OCI-LY7 (cell line): ENCODE data around the gene C1orf21. TPM values are rescaled to one million over a fixed set of nuclear protein-coding genes. Genes with fewer than 3 reads are reported as not detected.

Source experiments
- BruUV-seq: library from RNA; stranded (reverse); fragments of 400-500 nt; replicated peaks from 2 replicates; lab custom pipeline; 2021; lab: Mats Ljungman, UMichigan
- CTCF ChIA-PET: fragments of 300-600 bp; sonication (Branson Sonifier 250); formaldehyde crosslinking; loops from one replicate; lab custom pipeline; 2022; ENCODE audit warnings: antibody characterized with exemption; ENCODE audit not compliant: unreplicated experiment; lab: Charles Lee
- POLR2A ChIA-PET: fragments of 300-600 bp; sonication (Branson Sonifier 250); formaldehyde crosslinking; loops from one replicate; lab custom pipeline; 2022; ENCODE audit warnings: antibody characterized with exemption; lab: Charles Lee
- DNase-seq: peaks from one replicate; pipeline ENCODE4 v3.0.0-alpha.2; 2015; ENCODE audit warnings: low spot score
- H2AFZ ChIP-seq: fragments of 200-600 bp; sonication (generic), shearing (Covaris generic); 2 replicates; pipeline ENCODE4 v1.6.1; 2014; ENCODE audit warnings: mild to moderate bottlenecking, antibody characterized with exemption, low read length, moderate library complexity
- H3K27ac ChIP-seq: fragments of 200-600 bp; sonication (generic); 2 replicates; pipeline ENCODE4 v1.5.1; 2014; ENCODE audit warnings: mixed run types, low read depth, mild to moderate bottlenecking, moderate library complexity, low read length, inconsistent platforms; ENCODE audit not compliant: poor library complexity, severe bottlenecking
- H3K36me3 ChIP-seq: fragments of 200-600 bp; sonication (generic); 2 replicates; pipeline ENCODE4 v1.6.1; 2014; ENCODE audit warnings: mild to moderate bottlenecking, antibody characterized with exemption, low read length, moderate library complexity, mixed read lengths; ENCODE audit not compliant: insufficient read depth
- H3K4me1 ChIP-seq: fragments of 200-600 bp; sonication (generic); 2 replicates; pipeline ENCODE4 v1.5.1; 2014; ENCODE audit warnings: mild to moderate bottlenecking, low read length; ENCODE audit not compliant: insufficient read depth, poor library complexity, severe bottlenecking
- H3K4me2 ChIP-seq: fragments of 200-600 bp; sonication (generic); 2 replicates; pipeline ENCODE4 v1.6.1; 2014; ENCODE audit warnings: mild to moderate bottlenecking, low read length
- H3K4me3 ChIP-seq: fragments of 200-600 bp; sonication (generic); 2 replicates; pipeline ENCODE4 v1.5.1; 2014; ENCODE audit warnings: mild to moderate bottlenecking, low read depth, low read length; ENCODE audit not compliant: poor library complexity, severe bottlenecking
- H3K79me2 ChIP-seq: fragments of 200-600 bp; sonication (generic); 2 replicates; pipeline ENCODE4 v1.6.1; 2016; ENCODE audit warnings: low read depth, mild to moderate bottlenecking, low read length, moderate library complexity, mixed read lengths; ENCODE audit not compliant: insufficient read depth
- H3K9me2 ChIP-seq: fragments of 200-600 bp; sonication (generic); 2 replicates; pipeline ENCODE4 v1.6.1; 2016; ENCODE audit warnings: mild to moderate bottlenecking, low read length, mixed read lengths; ENCODE audit not compliant: insufficient read depth
- H3K9me3 ChIP-seq: fragments of 200-600 bp; sonication (generic); 2 replicates; pipeline ENCODE4 v1.6.1; 2014; ENCODE audit warnings: mild to moderate bottlenecking, mixed run types, low read length, mixed read lengths
- H4K20me1 ChIP-seq: fragments of 200-600 bp; sonication (generic); 2 replicates; pipeline ENCODE4 v1.6.1; 2014; ENCODE audit warnings: mild to moderate bottlenecking, antibody characterized with exemption, low read length, moderate library complexity, mixed read lengths; ENCODE audit not compliant: insufficient read depth
- CTCF ChIP-seq: fragments of 200-600 bp; sonication (generic); conservative IDR thresholded peaks from 2 replicates; pipeline ENCODE4 v1.5.1; 2014; ENCODE audit warnings: mild to moderate bottlenecking, antibody characterized with exemption, low read length, moderate library complexity, mixed read lengths
- EZH2phosphoT487 ChIP-seq: fragments of 200-600 bp; sonication (generic); IDR thresholded peaks from 2 replicates; pipeline ENCODE4 v1.6.1; 2018; ENCODE audit warnings: low read depth, borderline replicate concordance, mild to moderate bottlenecking, mixed run types, antibody characterized with exemption, low read length, moderate library complexity, mixed read lengths
- intact Hi-C: fragments of 100-400 bp; cut with micrococcal nuclease; formaldehyde crosslinking; loops from one replicate; pipeline ENCODE4 v1.10.0; 2022; ENCODE audit not compliant: unreplicated experiment
- total RNA-seq, 2 experiments: library from RNA; depleted of rRNA in 1 of 2; stranded (reverse); fragments of >200 nt in 1 of 2; shearing (Covaris generic) in 1 of 2; gene quantifications; 2 replicates each; pipeline ENCODE4 v1.2.3, GENCODE V29; 2014 to 2022

The C1orf21 gene
- total RNA-seq, 2 experiments from 2014 or later = not detected

GRCh38 chr1:184641894-184642293 is 255.1 kb downstream of the C1orf21 start:
- H3K36me3 ChIP-seq = no peaks in the 10 kb centered on the region
- H3K9me2 ChIP-seq = no peaks in the 10 kb centered on the region
- ChIA-PET CTCF (no interaction called here), POLR2A (interaction anchor here (0.6 to 1.3 kb wide), 2 partner anchors 18 to 531 kb away, joined by 3 to 5 read pairs; no protein-coding TSS in a partner anchor)
- BruUV-seq = no TSS peak
- no peaks in the 10 kb centered on the region for H3K79me2 ChIP-seq
- intact Hi-C loops = no loop called here
- no peak overlapping the region for H2AFZ ChIP-seq
- no peak for TF ChIP-seq CTCF
- no peak for TF ChIP-seq EZH2phosphoT487
- no peaks in the 10 kb centered on the region for H3K9me3 ChIP-seq
- no peak overlapping the region for H3K4me3 ChIP-seq
- no peaks in the 10 kb centered on the region for H4K20me1 ChIP-seq
- H3K4me2 ChIP-seq = no peak overlapping the region
- no peak for DNase-seq
- no peaks in the 10 kb centered on the region for H3K4me1 ChIP-seq
- H3K27ac ChIP-seq = no peak overlapping the region

GRCh38 chr1:184643661-184644060 is 256.8 kb downstream of the C1orf21 start:
- H3K79me2 ChIP-seq = no peaks in the 10 kb centered on the region
- H3K4me1 ChIP-seq = no peaks in the 10 kb centered on the region
- DNase-seq = no peak
- POLR2A ChIA-PET = interaction anchor here (0.6 to 0.8 kb wide), 2 partner anchors 152 to 1317 kb away, joined by 3 read pairs; no protein-coding TSS in a partner anchor
- TF ChIP-seq EZH2phosphoT487 (no peak), CTCF (no peak)
- CTCF ChIA-PET = no interaction called here
- no peaks in the 10 kb centered on the region for H3K9me2 ChIP-seq
- no peak overlapping the region for H3K4me3 ChIP-seq
- BruUV-seq = no TSS peak
- no peaks in the 10 kb centered on the region for H3K36me3 ChIP-seq
- H3K9me3 ChIP-seq = no peaks in the 10 kb centered on the region
- no peak overlapping the region for H3K4me2 ChIP-seq
- intact Hi-C loops = no loop called here
- H4K20me1 ChIP-seq = no peaks in the 10 kb centered on the region
- no peak overlapping the region for H3K27ac ChIP-seq
- no peak overlapping the region for H2AFZ ChIP-seq

- no TSS peak for BruUV-seq
- H2AFZ ChIP-seq = no peak overlapping the region
- ChIA-PET CTCF (no interaction called here), POLR2A (no interaction called here)
- no peaks in the 10 kb centered on the region for H3K4me1 ChIP-seq
- H3K36me3 ChIP-seq = no peaks in the 10 kb centered on the region
- no peaks in the 10 kb centered on the region for H3K9me3 ChIP-seq
- intact Hi-C loops = no loop called here
- no peak overlapping the region for H3K4me2 ChIP-seq
- no peaks in the 10 kb centered on the region for H4K20me1 ChIP-seq
- no peaks in the 10 kb centered on the region for H3K9me2 ChIP-seq
- H3K79me2 ChIP-seq = no peaks in the 10 kb centered on the region
- no peak overlapping the region for H3K27ac ChIP-seq
- TF ChIP-seq CTCF (no peak), EZH2phosphoT487 (no peak)
- DNase-seq = no peak
- no peak overlapping the region for H3K4me3 ChIP-seq
Observed at GRCh38 chr1:184644771-184645170, 257.9 kb downstream of the C1orf21 start.
